HG03565 (cell line): Measurements from ENCODE around the gene LYST.
A peak's percentile ranks its signal among the peaks of the same experiment; 100 is the strongest.

Source experiments
- ATAC-seq: cut with Tn5 transposase; IDR thresholded peaks from one replicate; pipeline ENCODE4 v1.9.1; 2021; ENCODE audit warnings: mild to moderate bottlenecking, moderate library complexity; ENCODE audit not compliant: unreplicated experiment

The LYST gene

GRCh38 chr1:235888119-235888643, 21.5 kb upstream of the LYST start:
- peak; percentile 76 for ATAC-seq

GRCh38 chr1:235887676-235888075, 21.0 kb upstream of the LYST start:
- no peak for ATAC-seq

GRCh38 chr1:235885655-235886262, 19.1 kb upstream of the LYST start:
- ATAC-seq, result no peak

GRCh38 chr1:235883261-235883927, 16.7 kb upstream of the LYST start:
- no peak for ATAC-seq

- ATAC-seq, result no peak
These were observed 16.1 kb upstream of the LYST start for GRCh38 chr1:235882816-235883215.

- no peak for ATAC-seq
These were observed 15.4 kb upstream of the LYST start for GRCh38 chr1:235881930-235882700.

- no peak for ATAC-seq
These were observed 11.5 kb upstream of the LYST start for GRCh38 chr1:235878082-235878811.

- ATAC-seq, result no peak
These were observed 9.7 kb upstream of the LYST start for GRCh38 chr1:235876402-235876841.

- ATAC-seq, result no peak
These were observed 8.4 kb upstream of the LYST start for GRCh38 chr1:235875036-235875597.

- no peak for ATAC-seq
These were observed 7.6 kb upstream of the LYST start for GRCh38 chr1:235874261-235874660.

- no peak for ATAC-seq
These were observed 6.9 kb upstream of the LYST start for GRCh38 chr1:235873571-235873970.

GRCh38 chr1:235873045-235873444, 6.3 kb upstream of the LYST start:
- no peak for ATAC-seq

- ATAC-seq, result no peak
These were observed 5.6 kb upstream of the LYST start for GRCh38 chr1:235872270-235872669.

GRCh38 chr1:235867903-235868469, 1.3 kb upstream of the LYST start:
- ATAC-seq, result peak; percentile 32

- ATAC-seq, result peak; percentile 63
These were observed 473 bp upstream of the LYST start for GRCh38 chr1:235866913-235867845.

GRCh38 chr1:235865565-235866204, 1.0 kb downstream of the LYST start:
- ATAC-seq, result no peak

GRCh38 chr1:235864931-235865525, 1.7 kb downstream of the LYST start:
- no peak for ATAC-seq

GRCh38 chr1:235864469-235864868, 2.2 kb downstream of the LYST start:
- no peak for ATAC-seq
